Measurements from ENCODE around the gene VSIG2.

DNA sequence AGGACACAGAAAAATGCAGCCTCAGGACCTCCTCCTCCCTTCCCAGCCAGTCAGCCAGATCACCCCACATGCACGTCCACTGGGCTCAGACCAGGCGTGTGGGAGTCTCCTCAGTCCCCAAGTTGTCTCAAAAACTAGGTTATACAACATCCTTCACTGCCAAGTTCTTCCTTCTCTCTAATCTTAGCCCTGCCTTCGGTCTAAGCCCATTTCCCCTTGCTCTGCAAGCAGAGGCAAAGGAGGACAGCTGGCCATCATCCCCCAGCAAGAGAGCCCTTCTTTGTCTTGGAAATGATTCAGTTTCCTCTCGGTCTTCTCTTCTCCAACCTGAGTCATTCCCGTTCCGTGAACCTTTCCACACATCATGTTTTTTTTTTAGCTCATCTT is 26.3 kb downstream of the VSIG2 start:
- TF ChIP-seq CTCF (IDR thresholded peaks at IDR 0.05): no peak
- no peak for TF ChIP-seq POLR2AphosphoS5 (IDR thresholded peaks at IDR 0.05; ENCODE audit: insufficient read depth in 1 of 2, low read depth in 1 of 2)
